Upper lobe of left lung (tissue), 4 donors: ENCODE data around the gene ARHGAP24.

ENCODE experiments used
- EP300 ChIP-seq, 4 donors: sonication (generic); formaldehyde crosslinking; IDR thresholded peaks; one replicate each; pipeline ENCODE4 v1.5.1; 2017; ENCODE audit warnings: antibody characterized with exemption in 4 of 4, control low read depth in 2 of 4
- POLR2A ChIP-seq, 4 donors: fragments of 450-650 bp; IDR thresholded peaks; one replicate each; pipeline ENCODE4 v1.5.1; 2016 to 2017; ENCODE audit warnings: antibody characterized with exemption in 4 of 4, mild to moderate bottlenecking in 2 of 4
- POLR2AphosphoS5 ChIP-seq, 2 donors: sonication (generic); formaldehyde crosslinking; IDR thresholded peaks; one replicate each; pipeline ENCODE4 v1.5.1; 2017; ENCODE audit warnings: antibody characterized with exemption in 2 of 2
- TF ChIP-seq, protein P1 (sequence below), 6 experiments: fragments of 450-650 bp in 4 of 6; fragments of 200-600 bp in 2 of 6; sonication (generic) in 2 of 6; IDR thresholded peaks; one replicate each; pipeline ENCODE4 v1.5.1; 2016 to 2019; ENCODE audit warnings: antibody characterized with exemption in 6 of 6

DNA sequence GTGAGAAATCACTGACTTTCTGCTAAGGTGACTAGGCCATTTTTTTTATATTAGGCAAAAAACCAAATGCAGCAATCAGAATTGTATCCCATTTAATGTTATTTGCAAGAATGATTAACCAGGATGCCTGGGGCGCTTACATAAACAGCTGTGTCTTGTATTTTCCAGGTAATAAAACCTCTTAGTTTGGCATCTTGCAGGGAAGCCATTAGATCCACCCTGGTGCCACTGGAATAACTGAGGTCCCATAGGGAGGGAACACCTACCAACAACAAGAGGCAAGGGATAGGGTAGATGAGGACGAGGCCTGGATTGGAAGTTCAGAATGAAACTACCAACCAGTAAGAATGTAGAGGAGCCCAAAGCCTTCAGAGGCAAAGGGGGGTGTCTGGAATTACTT, 288.3 kb downstream of the ARHGAP24 start:
- TF ChIP-seq, protein P1, sequence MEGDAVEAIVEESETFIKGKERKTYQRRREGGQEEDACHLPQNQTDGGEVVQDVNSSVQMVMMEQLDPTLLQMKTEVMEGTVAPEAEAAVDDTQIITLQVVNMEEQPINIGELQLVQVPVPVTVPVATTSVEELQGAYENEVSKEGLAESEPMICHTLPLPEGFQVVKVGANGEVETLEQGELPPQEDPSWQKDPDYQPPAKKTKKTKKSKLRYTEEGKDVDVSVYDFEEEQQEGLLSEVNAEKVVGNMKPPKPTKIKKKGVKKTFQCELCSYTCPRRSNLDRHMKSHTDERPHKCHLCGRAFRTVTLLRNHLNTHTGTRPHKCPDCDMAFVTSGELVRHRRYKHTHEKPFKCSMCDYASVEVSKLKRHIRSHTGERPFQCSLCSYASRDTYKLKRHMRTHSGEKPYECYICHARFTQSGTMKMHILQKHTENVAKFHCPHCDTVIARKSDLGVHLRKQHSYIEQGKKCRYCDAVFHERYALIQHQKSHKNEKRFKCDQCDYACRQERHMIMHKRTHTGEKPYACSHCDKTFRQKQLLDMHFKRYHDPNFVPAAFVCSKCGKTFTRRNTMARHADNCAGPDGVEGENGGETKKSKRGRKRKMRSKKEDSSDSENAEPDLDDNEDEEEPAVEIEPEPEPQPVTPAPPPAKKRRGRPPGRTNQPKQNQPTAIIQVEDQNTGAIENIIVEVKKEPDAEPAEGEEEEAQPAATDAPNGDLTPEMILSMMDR (IDR thresholded peaks at IDR 0.05): no peak
- TF ChIP-seq POLR2AphosphoS5 (IDR thresholded peaks at IDR 0.05) (no peak), POLR2A (IDR thresholded peaks at IDR 0.05) (no peak), EP300 (IDR thresholded peaks at IDR 0.05) (no peak)
